Activated naive CD4-positive, alpha-beta T cell (primary cell): Measurements from ENCODE around the gene MAP1A.
"Not testable (repeated sequence)": the region's sequence is repeated elsewhere in the genome, so short reads cannot be mapped to it uniquely, and the experiment has no call there.

ENCODE experiments used
- DNase-seq, 4 experiments: peaks; one replicate each; lab custom pipeline; 2025; lab: John Stamatoyannopoulos, UW

MAP1A gene

GRCh38 chr15:43529587-43530345, 12.4 kb downstream of the MAP1A start:
- no peak for DNase-seq

GRCh38 chr15:43531018-43531670, 13.7 kb downstream of the MAP1A start:
- DNase-seq, result no peak

- not testable (repeated sequence) for DNase-seq
These were observed 15.4 kb downstream of the MAP1A start for GRCh38 chr15:43532826-43533225.

GRCh38 chr15:43534897-43535296, 17.5 kb downstream of the MAP1A start:
- DNase-seq, result no peak

- DNase-seq, result no peak
These were observed 20.7 kb downstream of the MAP1A start for GRCh38 chr15:43538091-43538490.

- DNase-seq, result no peak
These were observed 24.4 kb downstream of the MAP1A start for GRCh38 chr15:43541785-43542184.

GRCh38 chr15:43544266-43544665, 26.9 kb downstream of the MAP1A start:
- DNase-seq, result no peak

- no peak for DNase-seq
These were observed 28.0 kb downstream of the MAP1A start for GRCh38 chr15:43545426-43545825.

GRCh38 chr15:43547539-43547938, 30.1 kb downstream of the MAP1A start:
- DNase-seq, result no peak

- DNase-seq, result no peak
These were observed 33.3 kb downstream of the MAP1A start for GRCh38 chr15:43550527-43551363.

GRCh38 chr15:43552256-43552655, 34.8 kb downstream of the MAP1A start:
- DNase-seq, result no peak

- no peak for DNase-seq
These were observed 35.6 kb downstream of the MAP1A start for GRCh38 chr15:43552986-43553385.

GRCh38 chr15:43562753-43563152, 45.3 kb downstream of the MAP1A start:
- DNase-seq, result not testable (repeated sequence)

- DNase-seq, result not testable (repeated sequence)
These were observed 46.4 kb downstream of the MAP1A start for GRCh38 chr15:43563793-43564192.

GRCh38 chr15:43566615-43567014, 49.2 kb downstream of the MAP1A start:
- not testable (repeated sequence) for DNase-seq

- DNase-seq, result not testable (repeated sequence)
These were observed 57.2 kb downstream of the MAP1A start for GRCh38 chr15:43574607-43575006.
